Testis (tissue), 3 donors: ENCODE data around the gene THSD7A. TPM values are rescaled to one million over a fixed set of nuclear protein-coding genes. Genes with fewer than 3 reads are reported as not detected.

ENCODE experiments used
- DNase-seq: peaks from one replicate; pipeline ENCODE4 v3.0.0-alpha.2; 2019
- H3K27ac ChIP-seq, 2 donors: fragments of 200-600 bp; sonication (generic); one replicate each; pipeline ENCODE4 v1.5.1; 2019
- H3K27me3 ChIP-seq: fragments of 200-600 bp; sonication (generic); one replicate; pipeline ENCODE4 v1.5.1; 2019
- H3K36me3 ChIP-seq: fragments of 200-600 bp; sonication (generic); one replicate; pipeline ENCODE4 v1.5.1; 2017; ENCODE audit warnings: low read depth; ENCODE audit errors: missing control alignments
- H3K4me1 ChIP-seq: fragments of 200-600 bp; sonication (generic); one replicate; pipeline ENCODE4 v1.5.1; 2019
- H3K4me3 ChIP-seq, 2 donors: fragments of 200-600 bp; sonication (generic); one replicate each; pipeline ENCODE4 v1.5.1; 2017 to 2019
- H3K9me3 ChIP-seq: fragments of 200-600 bp; sonication (generic); one replicate; pipeline ENCODE4 v1.5.1; 2017
- CTCF ChIP-seq, 3 experiments: fragments of 450-650 bp in 2 of 3; fragments of 200-600 bp in 1 of 3; sonication (generic) in 1 of 3; IDR thresholded peaks; one replicate each; pipeline ENCODE4 v1.5.1; 2016 to 2019; ENCODE audit warnings: antibody characterized with exemption in 3 of 3, mild to moderate bottlenecking in 2 of 3, moderate library complexity in 1 of 3
- POLR2A ChIP-seq: fragments of 450-650 bp; IDR thresholded peaks from one replicate; pipeline ENCODE4 v1.6.1; 2017; ENCODE audit warnings: antibody characterized with exemption, mild to moderate bottlenecking, moderate library complexity
- WGBS, 2 donors: methylation state at CpG; one replicate each; pipeline ENCODE4 v1.1.5; 2018; 5-methylcytosine and 5-hydroxymethylcytosine counted together
- intact Hi-C: fragments of 100-400 bp; cut with DNase I; formaldehyde crosslinking; loops from one replicate; pipeline ENCODE4 v1.15.1; 2023; ENCODE audit warnings: low total_unique reads
- polyA plus RNA-seq: library from polyadenylated mRNA; stranded (reverse); fragments of 350-450 nt; fragmentation: Illumina TruSeq; extraction: RNeasy Lipid Tissue Mini Kit (QIAGEN cat#74804); gene quantifications from one replicate; pipeline ENCODE4 v1.2.3, GENCODE V29; 2014; ENCODE audit warnings: low read depth, low replicate concordance; ENCODE audit not compliant: insufficient read depth
- total RNA-seq, 2 donors: library from RNA; depleted of rRNA; stranded (reverse); fragments of >200 nt; gene quantifications; one replicate each; pipeline ENCODE4 v1.2.3, GENCODE V29; 2016

The THSD7A gene
- total and polyA plus RNA-seq, 3 donors from 2014 or later = 1.6 to 7.0 (median 6.8) TPM

- TF ChIP-seq POLR2A (no peak), CTCF (IDR thresholded peaks at IDR 0.05) (no peak)
- intact Hi-C loops = no loop called here
- no peaks in the 10 kb centered on the region for H3K27me3 ChIP-seq
- H3K36me3 ChIP-seq = no peaks in the 10 kb centered on the region
- H3K4me3 ChIP-seq = no peak overlapping the region
- no peaks in the 10 kb centered on the region for H3K4me1 ChIP-seq
- no peak overlapping the region for H3K27ac ChIP-seq
- H3K9me3 ChIP-seq = no peaks in the 10 kb centered on the region
- no peak for DNase-seq
- WGBS, 2 donors = 82% methylated on average over 2 of the region's 2 CpGs
Observed at GRCh38 chr7:11667810-11668185, 164.2 kb downstream of the THSD7A start.

GRCh38 chr7:11667071-11667809, 164.8 kb downstream of the THSD7A start:
- Histone ChIP-seq H3K4me1 (no peaks in the 10 kb centered on the region), H3K27me3 (no peaks in the 10 kb centered on the region), H3K27ac (no peak overlapping the region), H3K36me3 (no peaks in the 10 kb centered on the region), H3K9me3 (no peaks in the 10 kb centered on the region), H3K4me3 (no peak overlapping the region)
- WGBS, 2 donors = 88 to 90% methylated on average over 7 of the region's 7 CpGs
- TF ChIP-seq CTCF (IDR thresholded peaks at IDR 0.05) (no peak), POLR2A (no peak)
- no peak for DNase-seq
- intact Hi-C loops = no loop called here

- Histone ChIP-seq H3K27ac (no peak overlapping the region), H3K27me3 (no peaks in the 10 kb centered on the region), H3K4me1 (no peaks in the 10 kb centered on the region), H3K9me3 (no peaks in the 10 kb centered on the region), H3K4me3 (no peak overlapping the region), H3K36me3 (no peaks in the 10 kb centered on the region)
- intact Hi-C loops = no loop called here
- DNase-seq = no peak
- TF ChIP-seq CTCF (IDR thresholded peaks at IDR 0.05) = no peak
- no peak for TF ChIP-seq POLR2A
- WGBS, 2 donors = 73 to 78% methylated on average over 3 of the region's 3 CpGs
Observed at GRCh38 chr7:11665357-11665756, 166.6 kb downstream of the THSD7A start.

- intact Hi-C loops = no loop called here
- no peaks in the 10 kb centered on the region for H3K27me3 ChIP-seq
Observed at GRCh38 chr7:11655642-11656041, 176.4 kb downstream of the THSD7A start.

More at GRCh38 chr7:11655642-11656041, 176.4 kb downstream of the THSD7A start:
- H3K4me3 ChIP-seq = no peak overlapping the region
- H3K4me1 ChIP-seq = no peaks in the 10 kb centered on the region
- no peak for DNase-seq
- TF ChIP-seq POLR2A (no peak), CTCF (IDR thresholded peaks at IDR 0.05) (no peak)
- no peaks in the 10 kb centered on the region for H3K9me3 ChIP-seq
- no peaks in the 10 kb centered on the region for H3K36me3 ChIP-seq
- 94 to 96% methylated on average over 1 of the region's 1 CpG for WGBS, 2 donors
- H3K27ac ChIP-seq = no peak overlapping the region
